MM.1S (cell line): ENCODE results near the gene AP2M1.
A peak's percentile ranks its signal among the peaks of the same experiment; 100 is the strongest.

Experiments
- DNase-seq: peaks from one replicate; pipeline ENCODE4 v3.0.0-alpha.2; 2015
- H2AFZ ChIP-seq: fragments of 300-600 bp; sonication (generic); 2 replicates; pipeline ENCODE4 v1.6.0; 2016; ENCODE audit warnings: antibody characterized with exemption, low read length
- H3F3A ChIP-seq: fragments of 300-600 bp; sonication (generic); 2 replicates; pipeline ENCODE4 v1.6.1; 2016; ENCODE audit warnings: mild to moderate bottlenecking, antibody characterized with exemption, low read length, moderate library complexity, mixed read lengths; ENCODE audit not compliant: insufficient read depth
- H3K27ac ChIP-seq: fragments of 300-600 bp; sonication (generic); 2 replicates; pipeline ENCODE4 v1.5.1; 2016; ENCODE audit warnings: mild to moderate bottlenecking, low read length
- H3K27me3 ChIP-seq: fragments of 300-600 bp; sonication (generic); replicated peaks from 2 replicates; pipeline ENCODE4 v1.6.0; 2016; ENCODE audit warnings: low read length; ENCODE audit not compliant: insufficient read depth
- H3K36me3 ChIP-seq: fragments of 300-600 bp; sonication (generic); replicated peaks from 2 replicates; pipeline ENCODE4 v1.6.1; 2016; ENCODE audit warnings: mild to moderate bottlenecking, low read length, mixed read lengths; ENCODE audit not compliant: insufficient read depth
- H3K4me1 ChIP-seq: fragments of 300-600 bp; sonication (generic); 2 replicates; pipeline ENCODE4 v1.6.1; 2016; ENCODE audit warnings: low read length, mixed read lengths
- H3K4me2 ChIP-seq: fragments of 300-600 bp; sonication (generic); 2 replicates; pipeline ENCODE4 v1.6.0; 2016; ENCODE audit warnings: low read depth, low read length
- H3K4me3 ChIP-seq: fragments of 300-600 bp; sonication (generic); 2 replicates; pipeline ENCODE4 v1.5.1; 2016; ENCODE audit warnings: low read length, mixed read lengths
- H3K79me2 ChIP-seq: fragments of 300-600 bp; sonication (generic); 2 replicates; pipeline ENCODE4 v1.6.1; 2016; ENCODE audit warnings: mixed run types, low read length, mixed read lengths
- H3K9ac ChIP-seq: fragments of 300-600 bp; sonication (generic); 2 replicates; pipeline ENCODE4 v1.6.1; 2016; ENCODE audit warnings: low read length, mixed read lengths
- H3K9me2 ChIP-seq: fragments of 300-600 bp; sonication (generic); replicated peaks from 2 replicates; pipeline ENCODE4 v1.6.1; 2016; ENCODE audit warnings: mild to moderate bottlenecking, low read length, mixed read lengths; ENCODE audit not compliant: insufficient read depth
- H3K9me3 ChIP-seq: fragments of 300-600 bp; sonication (generic); replicated peaks from 2 replicates; pipeline ENCODE4 v1.6.1; 2016; ENCODE audit warnings: mild to moderate bottlenecking, low read length, mixed read lengths; ENCODE audit not compliant: insufficient read depth
- H4K20me1 ChIP-seq: fragments of 300-600 bp; sonication (generic); 2 replicates; pipeline ENCODE4 v1.6.1; 2016; ENCODE audit warnings: mild to moderate bottlenecking, low read length, moderate library complexity, mixed read lengths; ENCODE audit not compliant: insufficient read depth
- CTCF ChIP-seq: fragments of 300-600 bp; sonication (generic); IDR thresholded peaks from 2 replicates; pipeline ENCODE4 v1.5.1; 2016; ENCODE audit warnings: antibody characterized with exemption, low read length, mixed read lengths
- EZH2 ChIP-seq: fragments of 300-600 bp; sonication (generic); optimal IDR thresholded peaks from 2 replicates; pipeline ENCODE3; 2017; ENCODE audit warnings: low read depth, mild to moderate bottlenecking, antibody characterized with exemption, low read length, mixed read lengths
- EZH2phosphoT487 ChIP-seq: fragments of 300-600 bp; sonication (generic); IDR thresholded peaks from 2 replicates; pipeline ENCODE4 v1.6.1; 2018; ENCODE audit warnings: antibody characterized with exemption, low read length

AP2M1 gene

DNA sequence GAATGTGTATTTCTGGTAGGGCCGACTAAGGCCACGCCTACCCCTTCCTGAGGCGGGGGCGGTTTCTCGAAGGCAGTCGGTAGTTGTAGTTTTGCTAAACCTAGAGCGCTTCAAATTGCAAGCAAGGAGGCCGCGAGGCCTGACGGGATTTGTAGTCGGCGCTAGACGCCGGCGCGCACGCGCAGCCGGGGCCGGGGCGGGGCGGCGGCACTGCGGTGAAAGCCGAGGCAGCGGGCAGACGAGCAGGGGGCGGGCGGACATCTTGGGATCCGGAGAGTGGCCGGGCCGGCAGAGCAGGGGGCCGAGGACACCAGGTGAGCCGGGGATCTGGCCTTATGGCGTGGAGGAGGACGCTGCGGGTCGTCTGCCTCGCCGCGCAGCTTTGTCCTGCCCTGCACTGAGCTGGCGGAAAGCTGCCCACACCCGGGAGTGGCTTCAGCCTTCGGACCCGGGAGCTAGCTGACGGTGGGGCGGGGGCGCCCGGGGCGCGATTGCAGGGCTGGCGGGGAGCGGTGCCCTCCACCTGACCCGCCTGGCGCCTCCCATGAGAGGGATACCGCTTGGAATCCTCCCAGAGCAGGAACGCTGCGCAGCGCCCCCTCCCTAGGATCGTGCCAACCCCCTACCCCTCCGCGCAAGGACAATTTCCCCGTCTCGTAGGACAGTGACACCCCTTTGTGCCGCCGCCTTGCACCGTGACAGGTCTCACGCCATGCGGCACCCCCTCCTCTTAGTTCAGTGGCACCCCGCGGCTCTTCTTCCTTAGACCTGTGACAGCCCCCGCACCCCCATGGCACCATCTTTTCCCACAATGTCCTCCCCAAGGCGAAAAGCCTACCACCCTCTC lies at the start of gene AP2M1:
TSS of gene AP2M1 (plus strand) at position 210 of the 847 bp plus-strand sequence. CDS start 2,139 bp downstream, outside the sequence.
- Histone ChIP-seq H3K9me2 (no peaks in the 10 kb centered on the region), H3K9me3 (no peaks in the 10 kb centered on the region), H4K20me1 (no peaks in the 10 kb centered on the region), H3K9ac (peak within 1 kb of the TSS; percentile 81), H3F3A (0 out of 2 replicates have a peak, but pooled peaks cover 6% of the 10 kb centered on the region), H3K27ac (no peak within 1 kb of the TSS), H3K79me2 (peaks cover 40% of the 10 kb centered on the region), H3K4me3 (peak within 1 kb of the TSS; percentile 93), H2AFZ (peak within 1 kb of the TSS; percentile 92), H3K4me2 (peak within 1 kb of the TSS; percentile 82), H3K36me3 (no peaks in the 10 kb centered on the region), H3K4me1 (peaks cover 16% of the 10 kb centered on the region; the same call in 1 of the 2 replicates), H3K27me3 (no peaks in the 10 kb centered on the region)
- DNase-seq: peak; percentile 100
- 0 out of 2 replicates have a peak, but pooled peaks have one; percentile 6 for TF ChIP-seq CTCF
- TF ChIP-seq EZH2: no peak

DNA sequence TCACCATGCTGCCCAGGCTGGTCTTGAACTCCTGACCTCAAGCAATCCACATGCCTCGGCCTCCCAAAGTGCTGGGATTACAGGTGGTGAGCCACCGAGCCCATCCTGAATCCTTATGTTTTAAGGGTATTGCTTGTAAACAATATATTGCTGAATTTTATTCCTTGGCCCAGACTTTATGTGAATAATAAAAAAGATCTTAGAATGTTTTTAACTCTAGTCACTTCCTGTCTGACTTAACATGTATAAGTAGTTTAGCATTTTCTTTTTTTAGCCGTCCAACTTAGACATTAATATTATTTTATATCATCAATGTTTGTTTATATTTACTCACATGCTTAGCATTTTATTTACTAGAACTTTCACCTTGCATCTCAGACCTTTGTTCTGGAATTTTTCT lies 48.6 kb upstream of the AP2M1 start:
- Histone ChIP-seq H3K9ac (no peak overlapping the region), H3K4me3 (no peak overlapping the region), H3K36me3 (no peaks in the 10 kb centered on the region), H3K27me3 (no peaks in the 10 kb centered on the region), H2AFZ (no peak overlapping the region), H4K20me1 (no peaks in the 10 kb centered on the region), H3K4me1 (no peaks in the 10 kb centered on the region; the same call in 1 of the 2 replicates), H3K9me2 (no peaks in the 10 kb centered on the region), H3K9me3 (no peaks in the 10 kb centered on the region), H3F3A (0 out of 2 replicates have a peak, but pooled peaks cover 3% of the 10 kb centered on the region), H3K27ac (no peak overlapping the region), H3K79me2 (no peaks in the 10 kb centered on the region), H3K4me2 (no peak overlapping the region)
- no peak for TF ChIP-seq EZH2phosphoT487
- no peak for TF ChIP-seq CTCF
- no peak for TF ChIP-seq EZH2
- DNase-seq: no peak

DNA sequence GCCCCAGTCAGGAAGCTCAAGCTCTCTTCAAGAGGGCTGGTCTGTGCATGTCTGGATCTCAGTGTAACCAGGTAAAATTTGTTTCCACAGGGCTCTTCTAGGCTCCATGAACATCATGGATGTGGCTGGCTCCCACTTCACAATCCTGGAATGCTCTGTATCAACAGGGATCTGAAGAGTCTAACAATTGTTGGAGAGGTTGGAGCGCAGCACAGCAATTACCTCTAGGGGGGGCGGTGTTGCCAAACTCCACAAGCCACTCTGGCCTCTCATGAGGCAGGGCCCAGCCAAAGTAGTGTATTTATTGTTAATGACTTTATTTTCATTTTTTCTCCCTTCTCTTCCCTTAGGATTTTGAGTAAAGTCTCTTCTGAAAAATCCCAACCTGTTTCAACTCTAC lies 45.6 kb upstream of the AP2M1 start:
- Histone ChIP-seq H4K20me1 (no peaks in the 10 kb centered on the region), H3K9me3 (no peaks in the 10 kb centered on the region), H2AFZ (no peak overlapping the region), H3F3A (no peaks in the 10 kb centered on the region), H3K27me3 (no peaks in the 10 kb centered on the region), H3K36me3 (no peaks in the 10 kb centered on the region), H3K9ac (no peak overlapping the region), H3K27ac (no peak overlapping the region), H3K4me1 (peaks cover 5% of the 10 kb centered on the region; the same call in 1 of the 2 replicates), H3K4me2 (no peak overlapping the region), H3K9me2 (no peaks in the 10 kb centered on the region), H3K4me3 (no peak overlapping the region), H3K79me2 (no peaks in the 10 kb centered on the region)
- DNase-seq: peak; percentile 51
- TF ChIP-seq CTCF (peak; percentile 65), EZH2 (no peak)
